ENCODE data around the gene SNTN. TPM values are rescaled to one million over a fixed set of nuclear protein-coding genes. Genes with fewer than 3 reads are reported as not detected.

Gene SNTN
- total RNA-seq, 1 donor, result not detected

DNA sequence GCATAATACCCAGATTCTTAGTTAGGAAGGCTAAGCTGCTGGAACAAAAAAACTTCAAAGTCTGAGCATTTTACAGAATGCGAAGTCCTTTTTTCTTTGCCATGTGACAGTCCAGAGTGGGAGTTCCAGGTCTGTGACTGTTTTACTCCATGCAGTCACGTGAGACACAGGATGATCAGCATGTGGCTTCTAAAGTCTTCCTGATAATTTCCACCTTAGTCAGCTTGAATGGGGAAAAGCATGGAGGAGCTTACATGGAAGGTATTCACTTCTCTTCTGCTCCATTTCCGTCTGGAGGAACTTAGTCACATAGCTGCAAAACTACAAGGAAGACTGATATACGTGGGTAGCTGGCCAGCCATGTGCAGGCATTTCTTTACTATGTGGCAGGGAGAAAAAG is 1.7 kb downstream of the SNTN start:
- TF ChIP-seq CTCF (IDR thresholded peaks at IDR 0.05; ENCODE audit: insufficient read depth, low read length), result no peak
- DNase-seq (ENCODE audit: low read depth), result peak; percentile 8
- no peak overlapping the region for H3K4me3 ChIP-seq (ENCODE audit: low read depth, low read length)

DNA sequence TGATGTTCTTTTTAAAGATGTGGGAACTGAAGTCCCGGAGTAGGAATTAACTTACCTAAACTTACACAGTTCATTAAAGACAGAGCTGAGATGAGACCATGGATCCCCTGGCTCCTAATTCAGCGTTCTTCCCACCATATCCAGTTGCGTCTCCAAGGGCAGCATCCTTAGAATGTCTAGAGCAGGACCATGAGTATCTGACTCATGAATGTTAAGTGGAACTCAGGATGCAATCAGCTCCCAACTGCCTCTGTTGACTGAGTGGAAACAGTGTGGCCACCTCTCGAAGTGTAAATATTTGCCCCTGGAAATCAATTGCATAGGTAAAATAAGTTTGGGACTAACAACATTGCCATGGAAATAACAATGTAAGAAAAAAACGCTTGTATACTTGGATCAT is 2.5 kb downstream of the SNTN start:
- no peak for TF ChIP-seq CTCF (IDR thresholded peaks at IDR 0.05; ENCODE audit: insufficient read depth, low read length)
- DNase-seq (ENCODE audit: low read depth), result no peak

DNA sequence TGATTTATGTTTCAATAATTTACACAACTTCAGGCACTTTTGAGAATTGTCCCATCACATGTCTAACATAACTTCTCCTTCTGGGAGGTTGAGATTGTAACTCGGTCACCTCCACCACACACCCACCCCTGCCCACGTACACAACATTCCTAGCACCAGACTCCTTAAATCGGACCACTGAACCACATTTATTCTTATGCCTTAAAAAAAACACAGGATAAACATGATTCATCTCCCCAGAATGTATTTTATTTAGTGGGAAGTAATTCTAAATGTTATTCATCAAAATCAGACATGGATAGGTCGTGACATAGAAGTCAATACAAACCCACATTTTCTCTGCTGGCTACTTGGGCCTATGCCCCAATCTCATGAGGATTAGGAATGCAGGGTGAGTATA is 3.0 kb downstream of the SNTN start:
- TF ChIP-seq CTCF (IDR thresholded peaks at IDR 0.05; ENCODE audit: insufficient read depth, low read length), result no peak
- DNase-seq (ENCODE audit: low read depth), result peak; percentile 82
- H3K4me3 ChIP-seq (ENCODE audit: low read depth, low read length), result no peak overlapping the region

More for the DNA sequence above, 2.5 kb downstream of the SNTN start:
- H3K4me3 ChIP-seq (ENCODE audit: low read depth, low read length), result no peak overlapping the region

DNA sequence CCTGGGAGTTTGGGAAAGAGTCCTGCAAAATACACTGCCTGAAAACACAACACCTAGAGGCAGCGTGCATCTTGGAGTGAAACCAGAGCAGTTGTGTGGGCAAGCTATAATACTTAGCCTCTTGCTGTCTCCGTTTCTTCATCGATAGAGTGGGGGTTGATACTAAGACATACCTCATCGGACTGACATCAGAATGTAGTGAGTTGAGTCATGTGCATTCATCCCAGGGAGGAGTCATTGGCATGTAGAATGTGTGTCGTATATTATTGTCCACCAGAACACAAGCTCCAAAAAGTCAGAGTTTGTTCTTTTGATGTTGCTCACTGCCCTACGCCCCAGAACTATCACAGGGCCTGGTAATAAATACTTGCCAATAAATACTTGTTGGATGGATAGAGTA is 4.3 kb downstream of the SNTN start:
- peak; percentile 46 for DNase-seq (ENCODE audit: low read depth)

GRCh38 chr3:63661242-63661641 is 8.8 kb downstream of the SNTN start:
- DNase-seq (ENCODE audit: low read depth), result peak; percentile 27
- TF ChIP-seq CTCF (IDR thresholded peaks at IDR 0.05; ENCODE audit: insufficient read depth, low read length), result peak; percentile 21
- no peak overlapping the region for H3K4me3 ChIP-seq (ENCODE audit: low read depth, low read length)

More for the DNA sequence above, 4.3 kb downstream of the SNTN start:
- no peak overlapping the region for H3K4me3 ChIP-seq (ENCODE audit: low read depth, low read length)
- no peak for TF ChIP-seq CTCF (IDR thresholded peaks at IDR 0.05; ENCODE audit: insufficient read depth, low read length)

DNA sequence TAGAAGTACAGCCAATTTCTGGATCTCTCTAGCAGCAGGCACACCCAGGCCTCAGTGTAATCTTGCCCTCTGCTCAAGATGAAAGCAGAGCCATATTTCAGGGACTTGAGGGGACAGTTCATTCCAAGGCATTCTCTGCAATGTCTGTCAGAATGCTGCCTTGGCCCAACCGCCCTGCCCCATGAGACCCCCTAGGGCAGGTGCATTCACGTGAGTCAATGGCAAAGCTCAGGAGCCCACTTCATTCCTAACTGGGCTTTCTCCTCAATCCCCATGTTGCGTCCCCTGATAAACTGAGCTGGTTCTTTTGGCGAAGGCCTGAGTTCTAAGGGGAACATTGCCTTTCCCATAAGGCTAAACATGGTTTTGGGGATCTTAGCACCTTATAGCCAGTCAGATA is 9.5 kb downstream of the SNTN start:
- TF ChIP-seq CTCF (IDR thresholded peaks at IDR 0.05; ENCODE audit: insufficient read depth, low read length), result no peak
- DNase-seq (ENCODE audit: low read depth), result no peak

DNA sequence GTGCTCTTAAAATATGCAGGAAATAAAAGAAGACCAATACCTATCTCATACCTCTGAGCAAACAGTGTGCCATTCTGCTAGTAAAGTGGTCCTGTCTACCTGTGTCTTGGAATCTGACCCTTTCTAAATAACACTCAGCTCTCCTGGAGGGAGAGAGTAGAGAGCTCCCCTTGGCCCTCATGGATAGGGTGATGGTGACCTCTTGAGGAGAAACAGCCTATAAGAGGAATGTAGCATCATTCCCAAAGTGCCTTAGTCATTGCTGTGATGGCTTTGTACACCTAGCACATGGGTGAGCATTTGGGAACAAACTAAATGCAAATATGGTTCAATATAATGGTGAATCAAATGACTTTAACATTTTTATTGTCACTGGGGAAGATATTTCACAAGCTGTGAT is 10.0 kb downstream of the SNTN start:
- DNase-seq (ENCODE audit: low read depth), result peak; percentile 25
- H3K4me3 ChIP-seq (ENCODE audit: low read depth, low read length), result no peak overlapping the region
- TF ChIP-seq CTCF (IDR thresholded peaks at IDR 0.05; ENCODE audit: insufficient read depth, low read length), result no peak

More for the DNA sequence above, 9.5 kb downstream of the SNTN start:
- no peak overlapping the region for H3K4me3 ChIP-seq (ENCODE audit: low read depth, low read length)
